Effector CD4-positive, alpha-beta T cell (primary cell): ENCODE measurements around the gene SEPTIN3.
A peak's percentile ranks its signal among the peaks of the same experiment; 100 is the strongest.

Experiments used
- DNase-seq: peaks from one replicate; pipeline ENCODE4 v3.0.0-alpha.2; 2020

The SEPTIN3 gene

GRCh38 chr22:41976070-41976901 is 7.0 kb downstream of the SEPTIN3 start:
- peak; percentile 23 for DNase-seq

- DNase-seq = no peak
Measured at GRCh38 chr22:41976961-41977566, 7.8 kb downstream of the SEPTIN3 start.

- DNase-seq = no peak
Measured at GRCh38 chr22:41978732-41979131, 9.5 kb downstream of the SEPTIN3 start.

- DNase-seq = no peak
Measured at GRCh38 chr22:41979423-41980250, 10.4 kb downstream of the SEPTIN3 start.

GRCh38 chr22:41982865-41983264 is 13.6 kb downstream of the SEPTIN3 start:
- DNase-seq = no peak

- DNase-seq = no peak
Measured at GRCh38 chr22:41983513-41984405, 14.5 kb downstream of the SEPTIN3 start.

GRCh38 chr22:41987276-41987675 is 18.0 kb downstream of the SEPTIN3 start:
- no peak for DNase-seq

- DNase-seq = no peak
Measured at GRCh38 chr22:41989246-41989645, 20.0 kb downstream of the SEPTIN3 start.

- DNase-seq = no peak
Measured at GRCh38 chr22:41991111-41991510, 21.9 kb downstream of the SEPTIN3 start.

- DNase-seq = no peak
Measured at GRCh38 chr22:41992496-41992895, 23.3 kb downstream of the SEPTIN3 start.

GRCh38 chr22:41995211-41995610 is 26.0 kb downstream of the SEPTIN3 start:
- no peak for DNase-seq

GRCh38 chr22:41996826-41997225 is 27.6 kb downstream of the SEPTIN3 start:
- no peak for DNase-seq

GRCh38 chr22:41998361-41999261 is 29.4 kb downstream of the SEPTIN3 start, which contains the start of gene WBP2NL:
TSS of gene WBP2NL (plus strand) at chr22:41998788. CDS start at chr22:41998819, 31 bp downstream.
- peak; percentile 80 for DNase-seq

GRCh38 chr22:42000466-42000865 is 31.2 kb downstream of the SEPTIN3 start:
- no peak for DNase-seq

- no peak for DNase-seq
Measured at GRCh38 chr22:42001121-42001520, 31.9 kb downstream of the SEPTIN3 start.

GRCh38 chr22:42001706-42002105 is 32.5 kb downstream of the SEPTIN3 start:
- DNase-seq = no peak

GRCh38 chr22:42007922-42008321 is 38.7 kb downstream of the SEPTIN3 start:
- no peak for DNase-seq

GRCh38 chr22:42010778-42011177 is 41.5 kb downstream of the SEPTIN3 start:
- no peak for DNase-seq

- no peak for DNase-seq
Measured at GRCh38 chr22:42013385-42013784, 44.1 kb downstream of the SEPTIN3 start.

- DNase-seq = no peak
Measured at GRCh38 chr22:42016111-42016510, 46.9 kb downstream of the SEPTIN3 start.

- DNase-seq = no peak
Measured at GRCh38 chr22:42018224-42018623, 49.0 kb downstream of the SEPTIN3 start.
